Spleen (tissue), 11 donors: Measurements from ENCODE around the gene SUMO3. TPM values are rescaled to one million over a fixed set of nuclear protein-coding genes. Genes with fewer than 3 reads are reported as not detected.
A peak's percentile ranks its signal among the peaks of the same experiment; 100 is the strongest.

Experiments used
- DNase-seq: peaks from one replicate; pipeline ENCODE4 v3.0.0-alpha.2; 2020
- H3K27ac ChIP-seq, 8 donors: fragments of 200-600 bp; sonication (generic) in 7 of 8; 1 replicate in 4 of 8; 2 replicates in 4 of 8; pipeline versions ENCODE4 v1.5.0 to v1.8.0; 2016 to 2021; ENCODE audit warnings: inconsistent platforms in 4 of 8, mild to moderate bottlenecking in 4 of 8, moderate library complexity in 1 of 8
- H3K27me3 ChIP-seq, 7 donors: fragments of 200-600 bp; sonication (generic) in 6 of 7; replicated peaks in 1 of 7; 1 replicate in 4 of 7; 2 replicates in 3 of 7; pipeline versions ENCODE4 v1.5.0 to v1.8.0; 2016 to 2021; ENCODE audit warnings: inconsistent platforms in 3 of 7, mild to moderate bottlenecking in 1 of 7
- H3K36me3 ChIP-seq, 6 donors: fragments of 200-600 bp; sonication (generic) in 5 of 6; 1 replicate in 4 of 6; 2 replicates in 2 of 6; pipeline versions ENCODE4 v1.5.0 to v1.8.0; 2016 to 2021; ENCODE audit warnings: inconsistent platforms in 2 of 6
- H3K4me1 ChIP-seq, 6 donors: fragments of 200-600 bp; sonication (generic) in 5 of 6; 1 replicate in 3 of 6; 2 replicates in 3 of 6; pipeline versions ENCODE4 v1.5.0 to v1.8.0; 2016 to 2021; ENCODE audit warnings: inconsistent platforms in 3 of 6
- H3K4me3 ChIP-seq, 8 donors: fragments of 200-600 bp; sonication (generic) in 7 of 8; 1 replicate in 4 of 8; 2 replicates in 4 of 8; pipeline versions ENCODE4 v1.5.0 to v1.8.0; 2016 to 2021; ENCODE audit warnings: inconsistent platforms in 4 of 8, mild to moderate bottlenecking in 4 of 8, moderate library complexity in 2 of 8
- H3K9me3 ChIP-seq, 8 donors: fragments of 200-600 bp; sonication (generic) in 7 of 8; 1 replicate in 4 of 8; 2 replicates in 4 of 8; pipeline versions ENCODE4 v1.5.0 to v1.8.0; 2016 to 2021; ENCODE audit warnings: inconsistent platforms in 4 of 8
- POLR2A ChIP-seq, 3 donors: fragments of 450-650 bp; IDR thresholded peaks; one replicate each; pipeline ENCODE4 v1.5.1; 2017; ENCODE audit warnings: antibody characterized with exemption in 3 of 3, mild to moderate bottlenecking in 1 of 3
- POLR2AphosphoS5 ChIP-seq, 3 donors: sonication (generic); formaldehyde crosslinking; IDR thresholded peaks; one replicate each; pipeline ENCODE4 v1.5.1; 2017; ENCODE audit warnings: antibody characterized with exemption in 3 of 3
- WGBS, 5 donors: extraction: QIAGEN DNeasy Blood & Tissue Kit in 3 of 5; methylation state at CpG; one replicate each; pipeline versions ENCODE4 v1.1.5 to v1.1.7; 2013 to 2018; 5-methylcytosine and 5-hydroxymethylcytosine counted together
- intact Hi-C: fragments of 100-400 bp; cut with DNase I; formaldehyde crosslinking; loops from one replicate; pipeline ENCODE4 v1.15.0; 2023; ENCODE audit warnings: low total_unique reads
- polyA plus RNA-seq, 3 donors: library from polyadenylated mRNA; stranded (reverse); fragments of 200-250 nt; gene quantifications; one replicate each; pipeline ENCODE4 v1.2.1, GENCODE V29; 2013
- total RNA-seq, 7 donors: library from RNA; depleted of rRNA in 3 of 7; stranded (reverse); fragments of >200 nt in 3 of 7; fragmentation: NEBNext Ultra II Directional in 4 of 7; extraction: Animal tissue kit (Norgen Biotek cat#: 25700) in 4 of 7; gene quantifications; one replicate each; pipeline versions ENCODE4 v1.1.0 to v1.2.1, GENCODE V29; 2016 to 2021
- TF ChIP-seq, protein P1 (sequence below), 11 experiments: fragments of 200-600 bp in 7 of 11; fragments of 450-650 bp in 4 of 11; sonication (generic) in 4 of 11; IDR thresholded peaks in 8 of 11; conservative IDR thresholded peaks in 3 of 11; 1 replicate in 7 of 11; 2 replicates in 4 of 11; pipeline versions ENCODE4 v1.4.0 to v1.8.0; 2016 to 2021; ENCODE audit warnings: antibody characterized with exemption in 11 of 11, inconsistent platforms in 4 of 11, mild to moderate bottlenecking in 1 of 11
- donor health status: healthy with polysubstance abuse.
- donor health status: DM: no; HTN: no; CAD: no; lungs with moderate emphysema.
- donor health status: DM: no; HTN: no; CAD: no.
- donor health status: Bipolar disorder and iron deficiency.
- donor health status: healthy.
- donor health status: DM: no; HTN: no; CAD: no.
- donor health status: DM: yes; HTN: yes; CAD: no.

SUMO3 gene
- total and polyA plus RNA-seq, 10 donors, result 38.2 to 101 (median 68.4) TPM

- peaks cover 0 to 3% (median under 1%) of the 10 kb centered on the region in 6 donors for H3K36me3 ChIP-seq
- peak; percentile 51 for DNase-seq
- H3K4me1 ChIP-seq, result peaks cover 0 to 15% (median 9%) of the 10 kb centered on the region in 6 donors
- intact Hi-C loops, result no loop called here
- no peaks in the 10 kb centered on the region for H3K9me3 ChIP-seq
- peaks cover 0 to 8% (median 0%) of the 10 kb centered on the region in 7 donors for H3K27me3 ChIP-seq
- no peak for TF ChIP-seq POLR2AphosphoS5 (IDR thresholded peaks at IDR 0.05)
- TF ChIP-seq, protein P1, sequence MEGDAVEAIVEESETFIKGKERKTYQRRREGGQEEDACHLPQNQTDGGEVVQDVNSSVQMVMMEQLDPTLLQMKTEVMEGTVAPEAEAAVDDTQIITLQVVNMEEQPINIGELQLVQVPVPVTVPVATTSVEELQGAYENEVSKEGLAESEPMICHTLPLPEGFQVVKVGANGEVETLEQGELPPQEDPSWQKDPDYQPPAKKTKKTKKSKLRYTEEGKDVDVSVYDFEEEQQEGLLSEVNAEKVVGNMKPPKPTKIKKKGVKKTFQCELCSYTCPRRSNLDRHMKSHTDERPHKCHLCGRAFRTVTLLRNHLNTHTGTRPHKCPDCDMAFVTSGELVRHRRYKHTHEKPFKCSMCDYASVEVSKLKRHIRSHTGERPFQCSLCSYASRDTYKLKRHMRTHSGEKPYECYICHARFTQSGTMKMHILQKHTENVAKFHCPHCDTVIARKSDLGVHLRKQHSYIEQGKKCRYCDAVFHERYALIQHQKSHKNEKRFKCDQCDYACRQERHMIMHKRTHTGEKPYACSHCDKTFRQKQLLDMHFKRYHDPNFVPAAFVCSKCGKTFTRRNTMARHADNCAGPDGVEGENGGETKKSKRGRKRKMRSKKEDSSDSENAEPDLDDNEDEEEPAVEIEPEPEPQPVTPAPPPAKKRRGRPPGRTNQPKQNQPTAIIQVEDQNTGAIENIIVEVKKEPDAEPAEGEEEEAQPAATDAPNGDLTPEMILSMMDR (IDR thresholded peaks at IDR 0.05 in 8 of 11, conservative IDR thresholded peaks at IDR 0.05 in 3 of 11), result no peak
- no peak for TF ChIP-seq POLR2A (IDR thresholded peaks at IDR 0.05)
- no peak overlapping the region for H3K27ac ChIP-seq
- no peak overlapping the region for H3K4me3 ChIP-seq
- WGBS, 5 donors, result 69 to 94% (median 82%) methylated on average over 8 of the region's 8 CpGs
These were observed 54.8 kb downstream of the SUMO3 start for GRCh38 chr21:44763050-44763378.

DNA sequence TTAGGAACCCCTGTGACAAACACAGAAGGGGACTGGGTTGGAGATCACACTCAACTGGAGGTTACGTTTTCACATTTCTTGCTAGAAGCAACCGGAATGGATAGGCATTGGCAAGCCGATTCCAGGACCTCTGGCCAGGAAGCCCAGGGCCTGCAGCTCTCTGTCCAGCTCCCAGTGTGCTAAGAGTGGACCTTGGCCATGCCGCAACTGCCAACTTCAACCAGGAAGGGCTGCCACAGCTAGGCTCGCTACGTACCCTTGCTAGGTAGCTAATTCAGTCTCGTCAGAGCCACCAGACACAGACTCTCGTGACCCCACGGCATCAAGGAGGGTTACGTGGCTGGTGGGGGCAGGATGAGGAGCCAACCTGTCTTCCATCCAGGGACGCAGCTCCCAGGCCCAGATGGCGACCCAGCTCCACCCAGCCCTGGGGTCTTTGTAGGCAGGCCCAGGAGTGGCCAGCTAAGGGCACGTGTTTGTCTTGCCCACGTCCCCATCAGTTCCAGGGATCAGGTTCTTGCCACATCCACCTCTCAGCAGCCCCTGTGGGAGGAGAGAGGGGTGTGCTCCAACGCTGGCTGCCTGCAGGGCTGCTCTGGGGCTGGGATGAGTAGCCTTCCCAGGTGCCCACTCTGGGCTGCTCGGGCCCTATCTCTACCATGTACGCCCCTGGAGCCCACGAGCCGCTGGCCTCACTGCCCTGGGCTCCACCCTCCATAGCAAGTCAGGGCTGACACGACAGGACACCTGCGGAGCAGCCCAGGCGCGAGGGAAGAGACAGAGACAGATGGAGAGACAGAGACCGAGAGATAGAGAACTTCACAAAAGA is 55.4 kb downstream of the SUMO3 start:
- intact Hi-C loops, result no loop called here
- Histone ChIP-seq H3K4me1 (peaks cover 0 to 15% (median 9%) of the 10 kb centered on the region in 6 donors), H3K4me3 (no peak overlapping the region), H3K36me3 (no peaks in the 10 kb centered on the region), H3K27me3 (peaks cover 0 to 8% (median 0%) of the 10 kb centered on the region in 7 donors), H3K27ac (no peak overlapping the region), H3K9me3 (peaks cover 0 to 3% (median 0%) of the 10 kb centered on the region in 8 donors)
- peak; percentile 69 for DNase-seq
- 85 to 91% (median 89%) methylated on average over 12 to 24 of the region's 24 CpGs for WGBS, 5 donors
- TF ChIP-seq, protein P1 (IDR thresholded peaks at IDR 0.05 in 8 of 11, conservative IDR thresholded peaks at IDR 0.05 in 3 of 11), result no peak
- TF ChIP-seq POLR2AphosphoS5 (IDR thresholded peaks at IDR 0.05) (no peak), POLR2A (IDR thresholded peaks at IDR 0.05) (no peak)

- 83 to 90% (median 85%) methylated on average over 14 of the region's 14 CpGs for WGBS, 5 donors
- H3K4me1 ChIP-seq, result peaks cover 0 to 15% (median 9%) of the 10 kb centered on the region in 6 donors
- TF ChIP-seq POLR2A (IDR thresholded peaks at IDR 0.05) (no peak), POLR2AphosphoS5 (IDR thresholded peaks at IDR 0.05) (no peak)
- TF ChIP-seq, protein P1 (IDR thresholded peaks at IDR 0.05 in 8 of 11, conservative IDR thresholded peaks at IDR 0.05 in 3 of 11), result no peak
- H3K27ac ChIP-seq, result no peak overlapping the region
- H3K36me3 ChIP-seq, result no peaks in the 10 kb centered on the region
- H3K4me3 ChIP-seq, result no peak overlapping the region
- intact Hi-C loops, result no loop called here
- H3K27me3 ChIP-seq, result peaks cover 0 to 8% (median 0%) of the 10 kb centered on the region in 7 donors
- DNase-seq, result peak; percentile 70
- H3K9me3 ChIP-seq, result peaks cover 0 to 3% (median 0%) of the 10 kb centered on the region in 8 donors
These were observed 56.1 kb downstream of the SUMO3 start for GRCh38 chr21:44761747-44762208.

DNA sequence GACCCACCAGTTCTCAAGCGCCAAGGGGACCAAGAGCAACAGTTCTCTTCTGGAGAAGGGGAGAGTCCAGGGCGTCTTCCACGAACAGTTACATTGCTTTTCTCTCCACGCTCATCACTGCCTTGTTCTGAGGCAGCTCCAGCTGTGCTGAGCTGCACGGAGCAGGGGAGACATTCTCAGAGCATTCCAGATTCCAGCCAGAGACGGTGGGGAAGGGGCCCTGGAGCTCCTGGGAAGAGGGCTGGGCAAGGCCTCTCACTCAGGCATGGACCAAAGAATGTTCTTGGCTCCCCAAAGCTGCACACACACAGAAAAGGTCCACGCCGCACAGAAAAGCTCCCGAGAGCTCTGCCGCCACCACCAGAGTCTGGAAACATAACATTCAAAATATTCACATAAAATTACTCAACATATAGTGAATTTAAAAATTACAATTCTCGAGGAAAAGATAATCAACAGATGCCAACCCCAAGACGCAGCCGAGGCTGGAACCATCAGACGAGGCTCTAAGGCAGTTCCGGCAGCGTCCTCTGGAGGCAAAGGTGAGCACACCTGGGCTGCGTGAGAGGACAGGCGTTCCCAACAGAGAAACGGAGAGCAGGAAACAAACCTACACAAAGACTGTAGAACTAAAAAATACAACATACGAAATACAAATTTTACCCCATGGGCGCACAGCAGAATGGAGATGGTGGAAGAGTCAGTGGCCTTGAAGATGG is 56.7 kb downstream of the SUMO3 start:
- no peak overlapping the region for H3K27ac ChIP-seq
- intact Hi-C loops, result no loop called here
- WGBS, 5 donors, result 67 to 74% (median 70%) methylated on average over 21 of the region's 21 CpGs
- H3K4me3 ChIP-seq, result no peak overlapping the region
- peaks cover 0 to 3% (median 0%) of the 10 kb centered on the region in 8 donors for H3K9me3 ChIP-seq
- peaks cover 0 to 14% (median 9%) of the 10 kb centered on the region in 6 donors for H3K4me1 ChIP-seq
- no peaks in the 10 kb centered on the region for H3K36me3 ChIP-seq
- TF ChIP-seq POLR2AphosphoS5 (IDR thresholded peaks at IDR 0.05) (no peak), POLR2A (IDR thresholded peaks at IDR 0.05) (no peak)
- TF ChIP-seq, protein P1 (IDR thresholded peaks at IDR 0.05 in 8 of 11, conservative IDR thresholded peaks at IDR 0.05 in 3 of 11), result peak in 1 of 11 experiments; percentile 23
- peak; percentile 35 for DNase-seq
- H3K27me3 ChIP-seq, result peaks cover 0 to 8% (median 0%) of the 10 kb centered on the region in 7 donors
